IMR-90 (cell line): ENCODE data around the gene SPHK2.

ENCODE experiments used
- CTCF ChIP-seq: conservative IDR thresholded peaks from 2 replicates; pipeline ENCODE4 v1.5.1; 2012; ENCODE audit warnings: mild to moderate bottlenecking, low read depth, low read length, improper control_type of control experiment
- POLR2A ChIP-seq: IDR thresholded peaks from 2 replicates; pipeline ENCODE4 v1.6.1; 2012; ENCODE audit warnings: mild to moderate bottlenecking, low read depth, low read length

- no peak for TF ChIP-seq POLR2A
- TF ChIP-seq CTCF: no peak
These were observed 37.7 kb downstream of the SPHK2 start for GRCh38 chr19:48656840-48657474.
